ENCODE measurements around the gene CMTM5.
"Not testable (repeated sequence)": the region's sequence is repeated elsewhere in the genome, so short reads cannot be mapped to it uniquely, and the experiment has no call there.

CMTM5 gene

GRCh38 chr14:23398348-23398747, 21.5 kb downstream of the CMTM5 start:
- DNase-seq = no peak
- Histone ChIP-seq H3K9me3 (no peaks in the 10 kb centered on the region), H3K36me3 (no peaks in the 10 kb centered on the region), H3K27me3 (peaks cover 15% of the 10 kb centered on the region), H3K4me1 (no peaks in the 10 kb centered on the region), H3K4me3 (ENCODE audit: low read depth, low read length) (no peak overlapping the region)
- TF ChIP-seq CTCF (IDR thresholded peaks at IDR 0.05; ENCODE audit: low read depth, low read length) = no peak

GRCh38 chr14:23399136-23399535, 22.3 kb downstream of the CMTM5 start:
- Histone ChIP-seq H3K36me3 (no peaks in the 10 kb centered on the region), H3K9me3 (no peaks in the 10 kb centered on the region), H3K4me3 (ENCODE audit: low read depth, low read length) (no peak overlapping the region), H3K27me3 (peaks cover 17% of the 10 kb centered on the region), H3K4me1 (no peaks in the 10 kb centered on the region)
- TF ChIP-seq CTCF (IDR thresholded peaks at IDR 0.05; ENCODE audit: low read depth, low read length) = no peak
- DNase-seq = no peak

GRCh38 chr14:23399591-23399990, 22.7 kb downstream of the CMTM5 start:
- no peaks in the 10 kb centered on the region for H3K9me3 ChIP-seq
- H3K4me3 ChIP-seq (ENCODE audit: low read depth, low read length) = no peak overlapping the region
- H3K36me3 ChIP-seq = no peaks in the 10 kb centered on the region
- no peaks in the 10 kb centered on the region for H3K4me1 ChIP-seq
- H3K27me3 ChIP-seq = peaks cover 20% of the 10 kb centered on the region
- no peak for TF ChIP-seq CTCF (IDR thresholded peaks at IDR 0.05; ENCODE audit: low read depth, low read length)
- no peak for DNase-seq

GRCh38 chr14:23400496-23401149, 23.8 kb downstream of the CMTM5 start:
- H3K27me3 ChIP-seq = peaks cover 16% of the 10 kb centered on the region
- not testable (repeated sequence) for H3K4me1 ChIP-seq; H3K4me3 ChIP-seq (ENCODE audit: low read depth, low read length); H3K9me3 ChIP-seq; DNase-seq; H3K36me3 ChIP-seq

- no peaks in the 10 kb centered on the region for H3K4me1 ChIP-seq
- DNase-seq = no peak
- peaks cover 14% of the 10 kb centered on the region for H3K27me3 ChIP-seq
- no peak overlapping the region for H3K4me3 ChIP-seq (ENCODE audit: low read depth, low read length)
- TF ChIP-seq CTCF (IDR thresholded peaks at IDR 0.05; ENCODE audit: low read depth, low read length) = no peak
- H3K36me3 ChIP-seq = no peaks in the 10 kb centered on the region
- no peaks in the 10 kb centered on the region for H3K9me3 ChIP-seq
Observed at GRCh38 chr14:23401291-23401690, 24.4 kb downstream of the CMTM5 start.

- no peak for TF ChIP-seq CTCF (IDR thresholded peaks at IDR 0.05; ENCODE audit: low read depth, low read length)
- no peaks in the 10 kb centered on the region for H3K4me1 ChIP-seq
- peaks cover 19% of the 10 kb centered on the region for H3K27me3 ChIP-seq
- H3K4me3 ChIP-seq (ENCODE audit: low read depth, low read length) = no peak overlapping the region
- no peaks in the 10 kb centered on the region for H3K9me3 ChIP-seq
- DNase-seq = no peak
- H3K36me3 ChIP-seq = no peaks in the 10 kb centered on the region
Observed at GRCh38 chr14:23402296-23403138, 25.7 kb downstream of the CMTM5 start.
